GM12892 (cell line): ENCODE results near the gene COX6B2.

Experiments used
- DNase-seq: peaks from one replicate; pipeline ENCODE4 v3.0.0; 2011; ENCODE audit not compliant: insufficient read length
- FAIRE-seq: peaks from 2 replicates; lab custom pipeline; 2011; peaks lifted over from hg19 to GRCh38; lab: Jason Lieb, UNC
- POLR2A ChIP-seq: IDR thresholded peaks from 2 replicates; pipeline ENCODE4 v1.6.1; 2011; ENCODE audit warnings: low read depth, low read length, control low read depth
- POLR2AphosphoS5 ChIP-seq: IDR thresholded peaks from 2 replicates; pipeline ENCODE4 v1.6.1; 2011; ENCODE audit warnings: low read depth, low read length, control low read depth
- TAF1 ChIP-seq: IDR thresholded peaks from 2 replicates; pipeline ENCODE4 v1.6.1; 2011; ENCODE audit warnings: low read depth, mild to moderate bottlenecking, control low read depth, low read length, borderline replicate concordance

COX6B2 gene

GRCh38 chr19:55353803-55354697 lies 469 bp downstream of the COX6B2 start:
- DNase-seq (peak; percentile 88), FAIRE-seq (no peak)
- TF ChIP-seq POLR2A, result no peak
- TF ChIP-seq TAF1, result no peak
- no peak for TF ChIP-seq POLR2AphosphoS5

DNA sequence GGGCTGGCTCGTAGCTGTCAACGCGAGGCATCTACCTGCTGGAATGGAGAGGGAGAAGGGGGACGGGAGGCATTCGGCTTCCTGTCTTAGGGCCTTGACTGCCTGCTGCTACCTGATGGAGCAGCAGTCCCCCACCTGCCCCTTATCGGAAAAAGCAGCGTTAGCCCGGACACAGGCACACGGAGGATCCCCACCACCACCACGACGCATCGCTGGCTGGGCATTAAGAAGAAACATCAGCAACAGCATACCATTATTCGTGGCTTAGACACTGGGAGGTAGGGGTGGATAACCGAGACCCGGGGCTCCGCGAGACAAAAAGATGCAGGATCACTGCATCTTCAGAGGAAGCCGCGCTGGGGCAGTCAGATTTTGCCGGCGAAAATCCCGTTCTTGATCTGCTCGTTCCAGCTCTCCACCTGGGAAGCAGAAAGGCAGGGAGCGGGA lies 1.1 kb downstream of the COX6B2 start:
- no peak for DNase-seq
- FAIRE-seq, result no peak
- TF ChIP-seq POLR2AphosphoS5, result no peak
- TF ChIP-seq POLR2A, result no peak
- TF ChIP-seq TAF1, result no peak

- FAIRE-seq, result no peak
- no peak for DNase-seq
- no peak for TF ChIP-seq POLR2A
Measured at GRCh38 chr19:55352549-55353145, 1.9 kb downstream of the COX6B2 start.

GRCh38 chr19:55352040-55352439 lies 2.5 kb downstream of the COX6B2 start:
- DNase-seq (no peak), FAIRE-seq (no peak)
- TF ChIP-seq TAF1 (no peak), POLR2AphosphoS5 (no peak), POLR2A (no peak)

GRCh38 chr19:55350620-55351315 lies 3.8 kb downstream of the COX6B2 start:
- DNase-seq (no peak), FAIRE-seq (no peak)
- TF ChIP-seq TAF1, result no peak
- TF ChIP-seq POLR2A, result no peak
- no peak for TF ChIP-seq POLR2AphosphoS5

DNA sequence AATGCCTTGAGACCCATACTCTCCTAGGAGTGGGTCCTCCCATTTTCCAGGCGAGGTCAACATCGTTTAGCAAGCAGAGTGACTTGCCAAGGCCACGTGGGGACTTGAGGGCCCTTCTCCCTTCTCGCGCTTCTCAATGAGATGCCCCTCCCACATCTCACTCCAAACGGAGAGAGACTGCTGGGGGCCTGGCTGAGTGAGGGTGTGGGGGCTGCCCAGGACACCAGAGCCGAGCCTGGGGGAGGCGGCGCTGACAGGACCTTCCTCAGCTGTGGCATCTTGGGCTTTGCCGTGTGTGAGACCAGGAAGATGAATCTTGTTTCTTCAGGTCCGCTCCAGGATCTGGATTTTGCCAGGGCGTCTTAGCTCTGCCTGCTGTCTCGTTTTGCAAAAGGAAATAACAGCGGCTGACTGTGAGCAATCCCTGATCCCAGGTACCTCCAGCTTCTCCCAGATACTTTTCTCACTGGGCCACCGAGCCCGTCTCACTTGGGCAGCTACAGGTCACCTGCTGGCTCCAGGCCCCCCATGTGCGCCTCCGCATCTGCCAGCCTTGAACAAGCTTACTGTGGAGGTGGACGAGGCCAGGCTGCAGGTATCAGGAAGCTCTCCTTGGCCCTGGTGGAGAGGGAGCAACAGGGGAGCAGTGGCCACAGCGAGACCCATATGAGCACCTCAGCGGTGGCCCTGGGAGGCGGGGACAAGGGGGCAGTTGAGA lies 6.0 kb downstream of the COX6B2 start:
- FAIRE-seq (no peak), DNase-seq (no peak)
- TF ChIP-seq POLR2AphosphoS5 (no peak), POLR2A (no peak), TAF1 (no peak)

DNA sequence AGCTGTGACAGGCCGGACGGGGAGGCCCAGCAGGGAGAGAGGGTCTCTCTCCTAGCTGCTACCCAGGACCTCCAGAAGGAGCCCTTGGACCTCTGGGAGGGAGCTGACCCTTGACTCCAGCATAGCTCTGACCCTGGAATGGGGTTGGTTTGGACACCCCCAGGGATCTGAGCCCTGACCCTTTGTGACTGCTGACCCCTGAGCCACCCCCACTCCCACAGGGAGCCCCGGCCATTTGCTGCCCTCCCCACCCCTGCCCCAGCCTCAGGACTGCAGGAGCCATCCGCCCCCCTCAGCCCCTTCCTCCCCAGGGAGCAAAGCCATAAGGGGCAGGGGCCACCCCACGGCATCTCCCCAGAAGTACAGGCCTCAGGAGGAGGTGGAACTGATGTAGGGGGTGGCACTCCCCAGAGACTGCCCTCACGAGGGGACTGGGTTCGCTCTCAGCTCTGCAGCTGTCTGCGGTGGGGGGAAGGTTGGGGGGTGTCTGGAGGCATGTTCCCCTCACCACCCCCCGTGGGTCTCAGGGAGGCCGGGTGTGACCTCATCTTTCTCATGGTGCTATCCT lies 7.0 kb downstream of the COX6B2 start:
- TF ChIP-seq POLR2A, result no peak
- TF ChIP-seq TAF1, result no peak
- TF ChIP-seq POLR2AphosphoS5, result no peak
- no peak for DNase-seq
- no peak for FAIRE-seq

- FAIRE-seq, result no peak
Measured at GRCh38 chr19:55346725-55347441, 7.6 kb downstream of the COX6B2 start.

GRCh38 chr19:55345818-55346724 lies 8.4 kb downstream of the COX6B2 start:
- no peak for FAIRE-seq
- TF ChIP-seq TAF1, result no peak
- no peak for TF ChIP-seq POLR2AphosphoS5
- TF ChIP-seq POLR2A, result no peak
- no peak for DNase-seq

More at GRCh38 chr19:55346725-55347441, 7.6 kb downstream of the COX6B2 start:
- TF ChIP-seq POLR2A (no peak), POLR2AphosphoS5 (no peak), TAF1 (no peak)
- no peak for DNase-seq
